ENCODE data around the gene CDKAL1.

Gene CDKAL1

GRCh38 chr6:20572288-20572687, 38.0 kb downstream of the CDKAL1 start:
- TF ChIP-seq USF1 (IDR thresholded peaks at IDR 0.05) (no peak), TCF12 (IDR thresholded peaks at IDR 0.05; ENCODE audit: low read depth) (no peak), EP300 (IDR thresholded peaks at IDR 0.05; ENCODE audit: borderline replicate concordance) (no peak)

- TF ChIP-seq CEBPB (IDR thresholded peaks at IDR 0.05), result peak; percentile 99
- no peak for TF ChIP-seq MAX (IDR thresholded peaks at IDR 0.05)
Observed at GRCh38 chr6:20572940-20573339, 38.7 kb downstream of the CDKAL1 start.

- TF ChIP-seq USF1 (IDR thresholded peaks at IDR 0.05) (no peak), YY1 (IDR thresholded peaks at IDR 0.05; ENCODE audit: low read depth) (no peak), RAD21 (IDR thresholded peaks at IDR 0.05; ENCODE audit: low read depth) (no peak), TEAD4 (IDR thresholded peaks at IDR 0.05) (no peak), REST (IDR thresholded peaks at IDR 0.05; ENCODE audit: low read depth) (no peak), MAX (IDR thresholded peaks at IDR 0.05) (no peak), EP300 (IDR thresholded peaks at IDR 0.05; ENCODE audit: borderline replicate concordance) (no peak), TCF12 (IDR thresholded peaks at IDR 0.05; ENCODE audit: low read depth) (no peak), FOXM1 (IDR thresholded peaks at IDR 0.05; ENCODE audit: borderline replicate concordance, low read depth) (no peak), CREB1 (IDR thresholded peaks at IDR 0.05; ENCODE audit: low read depth) (no peak), ZBTB7A (IDR thresholded peaks at IDR 0.05; ENCODE audit: low read depth) (no peak)
Observed at GRCh38 chr6:20574355-20574754, 40.1 kb downstream of the CDKAL1 start.

- no peak for TF ChIP-seq FOXM1 (IDR thresholded peaks at IDR 0.05; ENCODE audit: borderline replicate concordance, low read depth)
- no peak for TF ChIP-seq TAF1 (IDR thresholded peaks at IDR 0.05; ENCODE audit: low read depth)
- no peak for TF ChIP-seq TCF12 (IDR thresholded peaks at IDR 0.05; ENCODE audit: low read depth)
- no peak for TF ChIP-seq NFIC (IDR thresholded peaks at IDR 0.05)
- TF ChIP-seq MAX (IDR thresholded peaks at IDR 0.05), result no peak
- no peak for TF ChIP-seq REST (IDR thresholded peaks at IDR 0.05; ENCODE audit: low read depth)
- TF ChIP-seq EP300 (IDR thresholded peaks at IDR 0.05; ENCODE audit: borderline replicate concordance), result no peak
- TF ChIP-seq YY1 (IDR thresholded peaks at IDR 0.05; ENCODE audit: low read depth), result no peak
- TF ChIP-seq TEAD4 (IDR thresholded peaks at IDR 0.05), result no peak
- TF ChIP-seq ZBTB7A (IDR thresholded peaks at IDR 0.05; ENCODE audit: low read depth), result no peak
- TF ChIP-seq RAD21 (IDR thresholded peaks at IDR 0.05; ENCODE audit: low read depth), result no peak
- no peak for TF ChIP-seq USF1 (IDR thresholded peaks at IDR 0.05)
Observed at GRCh38 chr6:20575125-20575524, 40.9 kb downstream of the CDKAL1 start.

- TF ChIP-seq TEAD4 (IDR thresholded peaks at IDR 0.05) (no peak), CEBPB (IDR thresholded peaks at IDR 0.05) (no peak), MAX (IDR thresholded peaks at IDR 0.05) (no peak), NFIC (IDR thresholded peaks at IDR 0.05) (no peak), USF1 (IDR thresholded peaks at IDR 0.05) (no peak), YY1 (IDR thresholded peaks at IDR 0.05; ENCODE audit: low read depth) (no peak), CREB1 (IDR thresholded peaks at IDR 0.05; ENCODE audit: low read depth) (no peak), TCF12 (IDR thresholded peaks at IDR 0.05; ENCODE audit: low read depth) (no peak), REST (IDR thresholded peaks at IDR 0.05; ENCODE audit: low read depth) (no peak)
Observed at GRCh38 chr6:20575704-20576451, 41.6 kb downstream of the CDKAL1 start.
